Hematopoietic multipotent progenitor cell treated with erythropoietin and hydrocortisone succinate and interleukin-3 and kit ligand, for 6 days (in vitro differentiated cells): ENCODE data around the gene MUC21.
"Not testable (repeated sequence)": the region's sequence is repeated elsewhere in the genome, so short reads cannot be mapped to it uniquely, and the experiment has no call there.

Experiments used
- DNase-seq: peaks from one replicate; pipeline ENCODE4 v3.0.0-alpha.2; 2015

The MUC21 gene

GRCh38 chr6:30983439-30983838, at the start of gene MUC21:
Gene MUC21 (plus strand): TSS chr6:30983718. CDS start chr6:30983959, 241 bp downstream.
- no peak for DNase-seq

DNA sequence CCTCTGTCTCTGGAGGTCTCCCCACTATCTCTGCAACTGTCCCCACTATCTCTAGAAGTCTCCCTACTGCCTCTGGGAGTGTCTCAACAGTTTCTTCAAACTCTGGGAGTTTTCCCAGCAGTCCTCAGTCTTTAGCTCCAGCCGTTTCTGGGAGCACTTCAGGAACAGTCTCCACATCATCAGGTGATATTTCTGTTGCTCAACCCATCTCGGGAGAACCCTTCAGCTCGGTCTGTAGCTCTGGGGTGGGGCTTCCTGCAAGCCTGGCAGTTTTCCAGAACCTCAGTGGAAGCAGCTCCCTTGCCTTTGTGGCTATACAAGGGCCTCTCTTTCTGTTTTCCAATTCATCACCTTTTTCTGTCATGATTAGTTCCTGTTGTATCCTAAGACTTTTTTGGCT, 48.5 kb upstream of the MUC21 start:
- peak; percentile 55 for DNase-seq

GRCh38 chr6:30937265-30937664, 46.3 kb upstream of the MUC21 start:
- no peak for DNase-seq

GRCh38 chr6:30938730-30939129, 44.8 kb upstream of the MUC21 start:
- no peak for DNase-seq

- DNase-seq = no peak
Observed at GRCh38 chr6:30939473-30939872, 44.0 kb upstream of the MUC21 start.

GRCh38 chr6:30940361-30940986, 43.0 kb upstream of the MUC21 start, which contains the start of gene MUCL3:
Gene MUCL3 (plus strand): TSS chr6:30940973. CDS start chr6:30941000, 27 bp downstream.
- DNase-seq = no peak

DNA sequence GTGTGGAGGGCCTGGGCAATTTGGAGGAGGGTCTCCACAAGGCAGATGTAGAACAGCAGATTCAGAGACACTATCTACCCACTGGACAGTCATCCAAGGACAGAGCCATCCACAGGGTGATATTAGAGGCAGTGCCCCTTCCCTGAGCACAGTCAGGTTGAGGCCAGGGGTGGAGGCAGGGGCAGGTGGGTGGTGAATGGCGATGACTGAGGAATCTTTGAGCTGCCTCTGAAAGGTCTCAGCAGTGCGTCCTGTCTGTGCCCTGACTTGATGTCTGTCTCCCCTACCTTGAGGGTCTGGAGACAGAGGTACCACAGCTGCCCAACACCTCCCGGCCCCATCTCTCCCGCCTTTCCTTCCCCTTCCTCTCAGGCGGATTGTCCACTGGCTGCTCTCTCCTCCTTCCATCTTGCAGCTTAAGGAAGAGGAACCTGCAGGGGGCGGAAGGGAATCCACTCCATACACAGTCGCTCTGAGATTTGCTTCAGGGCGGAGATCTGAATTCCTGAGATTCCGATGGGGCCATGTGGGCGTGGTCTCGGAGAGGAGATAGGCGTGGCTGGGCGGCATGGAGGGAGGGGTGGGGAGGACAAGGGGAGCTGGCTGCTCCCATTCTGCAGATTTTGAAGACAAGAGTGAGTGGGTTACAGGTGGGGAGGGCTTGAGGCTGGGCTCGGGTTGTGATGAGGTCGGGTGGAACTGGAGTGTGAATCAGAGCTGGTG, 41.0 kb upstream of the MUC21 start:
- DNase-seq = peak; percentile 45

DNA sequence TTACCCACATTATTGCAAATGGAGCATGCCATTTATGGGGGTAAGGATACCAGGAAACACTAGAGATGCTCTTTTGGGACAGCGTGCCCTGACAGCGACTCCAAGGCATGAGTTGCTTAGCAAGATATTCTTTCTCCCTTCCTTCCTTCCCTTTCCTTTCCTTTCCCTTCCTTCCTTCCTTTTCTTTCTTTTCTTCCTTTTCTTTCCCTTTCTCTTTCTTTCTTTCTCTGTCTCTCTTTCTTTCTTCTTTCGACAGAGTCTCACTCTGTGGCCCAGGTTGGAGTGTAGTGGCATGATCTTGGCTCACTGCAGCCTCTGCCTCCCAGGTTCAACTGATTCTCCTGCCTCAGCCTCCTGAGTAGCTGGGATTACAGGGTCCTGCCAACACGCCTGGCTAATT, 39.5 kb upstream of the MUC21 start:
- DNase-seq = no peak

GRCh38 chr6:30945281-30945680, 38.2 kb upstream of the MUC21 start:
- DNase-seq = no peak

DNA sequence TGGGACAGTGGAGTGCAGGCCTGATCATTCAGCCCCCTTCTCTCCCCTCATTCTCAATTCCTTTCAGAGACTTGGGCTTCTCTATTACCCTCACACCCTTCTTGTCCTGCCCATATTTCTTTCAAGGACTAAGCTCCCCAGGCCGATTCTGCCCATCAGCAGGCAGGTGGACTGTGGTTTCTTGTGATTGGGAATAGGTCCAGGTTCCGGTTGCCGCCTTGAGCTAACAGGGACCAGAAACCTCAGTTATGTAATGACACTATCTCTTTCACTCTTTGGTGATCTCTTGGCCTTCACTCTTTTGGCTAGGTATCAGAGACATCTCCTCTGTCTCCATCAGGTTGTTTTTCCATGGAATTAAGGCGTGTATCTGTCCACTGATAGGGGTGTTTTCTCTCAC, 36.3 kb upstream of the MUC21 start:
- no peak for DNase-seq

- no peak for DNase-seq
Observed at GRCh38 chr6:30948811-30949210, 34.7 kb upstream of the MUC21 start.

DNA sequence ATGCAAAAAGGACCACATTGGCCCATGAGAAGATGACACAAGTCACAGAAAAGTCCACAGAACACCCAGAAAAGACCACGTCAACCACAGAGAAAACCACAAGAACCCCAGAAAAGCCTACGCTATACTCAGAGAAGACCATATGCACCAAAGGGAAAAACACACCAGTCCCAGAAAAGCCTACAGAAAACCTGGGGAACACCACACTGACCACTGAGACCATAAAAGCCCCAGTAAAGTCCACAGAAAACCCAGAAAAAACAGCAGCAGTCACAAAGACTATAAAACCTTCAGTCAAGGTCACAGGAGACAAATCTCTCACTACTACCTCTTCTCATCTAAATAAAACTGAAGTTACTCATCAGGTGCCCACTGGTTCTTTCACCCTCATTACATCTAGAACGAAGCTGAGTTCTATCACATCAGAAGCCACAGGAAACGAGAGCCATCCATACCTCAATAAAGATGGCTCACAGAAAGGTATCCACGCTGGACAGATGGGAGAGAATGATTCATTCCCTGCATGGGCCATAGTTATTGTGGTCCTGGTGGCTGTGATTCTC, 31.5 kb upstream of the MUC21 start:
- no peak for DNase-seq

DNA sequence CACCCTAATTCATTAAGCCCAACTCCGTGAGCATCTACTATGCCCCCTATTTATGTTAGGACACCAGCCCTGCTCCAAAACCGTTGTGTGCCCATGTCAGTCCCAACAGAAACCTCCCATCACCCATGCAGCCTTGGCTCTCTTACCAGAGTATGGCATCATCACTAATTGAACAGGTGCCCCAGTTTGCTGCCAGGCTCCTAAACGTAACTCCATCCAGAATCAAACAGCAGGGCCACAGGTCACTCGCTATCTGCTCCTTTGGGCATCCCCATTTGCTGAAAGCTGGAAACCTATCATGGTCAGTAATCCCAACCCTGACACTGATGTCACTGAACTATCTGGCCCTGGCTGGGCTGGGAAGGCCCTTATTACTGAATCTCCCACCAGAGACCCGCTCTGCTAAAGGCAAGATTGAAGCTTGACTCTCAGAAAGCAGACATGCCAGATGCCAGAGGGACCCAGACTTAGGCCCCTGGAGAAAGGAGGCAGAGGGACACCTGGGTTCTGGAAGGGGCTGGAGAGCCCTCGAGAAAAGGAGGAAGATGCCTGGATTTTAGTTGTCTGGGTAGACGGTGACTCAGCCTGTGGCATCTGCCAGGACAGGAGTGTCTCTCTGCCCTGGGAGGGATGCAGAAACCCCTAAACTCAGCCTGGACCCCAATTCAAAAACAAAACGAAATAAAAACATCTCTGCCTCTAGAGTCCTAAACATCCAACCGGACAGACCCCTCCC, 28.7 kb upstream of the MUC21 start:
- DNase-seq = no peak

GRCh38 chr6:30955367-30956042, 28.0 kb upstream of the MUC21 start:
- peak; percentile 61 for DNase-seq

DNA sequence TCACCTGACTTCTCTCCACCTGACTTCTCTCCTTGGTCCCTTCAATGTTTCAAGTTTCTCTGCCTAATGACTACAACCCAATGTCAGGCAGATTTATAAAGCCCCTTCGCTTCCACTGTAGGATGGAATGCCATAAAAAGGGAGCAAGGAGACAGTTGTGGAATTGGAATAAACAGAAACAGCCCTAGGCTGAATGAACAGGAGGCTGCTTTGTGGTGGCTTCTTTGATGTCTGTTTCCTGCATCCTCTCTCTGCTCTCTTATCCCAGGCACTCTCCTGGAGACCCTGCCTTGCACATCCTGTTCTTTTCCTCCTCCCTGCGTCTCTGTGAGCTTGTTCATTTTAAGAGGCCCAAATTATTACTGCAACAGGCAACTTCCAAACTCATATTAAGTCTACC, 25.8 kb upstream of the MUC21 start:
- no peak for DNase-seq

GRCh38 chr6:30960907-30961673, 22.4 kb upstream of the MUC21 start:
- DNase-seq = no peak

GRCh38 chr6:30962716-30963115, 20.8 kb upstream of the MUC21 start:
- no peak for DNase-seq

- no peak for DNase-seq
Observed at GRCh38 chr6:30963641-30964040, 19.9 kb upstream of the MUC21 start.

DNA sequence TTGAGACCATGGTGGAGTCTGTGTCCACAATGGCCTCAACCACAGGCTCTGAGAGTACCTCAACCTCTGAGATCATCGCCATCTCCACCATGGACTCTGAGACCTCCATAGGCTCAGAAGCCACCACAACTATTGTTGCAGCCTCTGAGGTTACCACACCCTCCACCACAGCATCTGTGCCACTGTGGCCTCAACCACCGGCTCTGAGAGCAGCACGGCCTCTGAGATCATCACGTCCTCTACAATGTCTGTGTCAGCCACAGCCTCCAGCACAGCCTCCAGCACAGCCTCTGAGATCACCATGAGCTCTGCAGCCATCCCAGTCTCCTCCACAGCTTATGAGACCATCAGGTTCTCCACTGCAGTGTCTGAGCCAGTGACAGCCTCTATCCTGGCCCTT, 19.4 kb upstream of the MUC21 start:
- DNase-seq = no peak

DNA sequence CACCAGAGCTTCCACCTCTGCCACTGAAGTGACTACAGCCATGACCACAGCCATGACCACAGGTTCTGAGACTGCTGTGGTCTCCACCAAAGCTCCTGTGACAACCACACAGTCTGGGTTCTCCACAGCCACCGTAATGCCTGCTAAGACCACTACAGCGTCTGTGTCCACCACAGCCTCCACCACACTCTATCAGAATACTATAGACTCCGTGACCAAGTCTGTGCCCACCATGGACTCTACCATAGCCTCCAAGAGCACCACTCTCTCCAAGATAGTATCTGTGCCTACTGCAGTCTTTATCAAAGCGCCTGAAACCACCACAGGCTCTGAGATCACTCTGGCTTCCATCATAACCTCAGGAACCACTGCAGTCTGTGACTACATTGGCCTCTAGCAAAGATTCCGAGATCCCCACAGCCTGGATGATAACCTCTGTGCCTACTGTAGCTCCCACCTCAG, 18.3 kb upstream of the MUC21 start:
- no peak for DNase-seq

DNA sequence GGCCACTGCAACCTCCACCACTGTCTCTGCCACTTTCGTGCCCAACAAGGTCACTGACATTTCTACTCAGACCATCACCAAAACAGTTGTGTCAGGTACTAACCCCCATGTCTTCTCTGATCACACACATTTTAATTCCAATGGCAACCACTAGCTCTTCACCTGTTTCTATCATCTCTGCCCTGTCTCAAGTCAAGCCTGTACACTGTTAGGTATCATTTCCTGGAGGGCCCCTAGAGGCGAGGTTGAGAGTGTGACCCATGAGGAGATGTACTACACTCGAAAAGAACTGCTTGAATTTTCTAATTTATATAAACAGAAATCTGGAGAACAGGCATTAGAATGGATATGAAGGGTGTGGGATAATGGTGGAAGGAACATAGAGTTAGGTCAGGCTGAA, 17.4 kb upstream of the MUC21 start:
- DNase-seq = no peak

GRCh38 chr6:30969171-30969570, 14.3 kb upstream of the MUC21 start:
- DNase-seq = not testable (repeated sequence)
